ENCODE data around the gene RPL27A. TPM values are rescaled to one million over a fixed set of nuclear protein-coding genes. Genes with fewer than 3 reads are reported as not detected.
A peak's percentile ranks its signal among the peaks of the same experiment; 100 is the strongest.

Gene RPL27A
- total RNA-seq, 1 experiment from 2014 or later: 1,055 TPM

- Histone ChIP-seq H3K4me1 (ENCODE audit: control insufficient read depth in 1 of 2, insufficient read depth in 2 of 2, low read length in 2 of 2) (peaks cover 25 to 60% of the 10 kb centered on the region in 2 experiments), H2AFZ (ENCODE audit: low read depth, low read length, poor library complexity, severe bottlenecking) (no peak overlapping the region), H3K79me2 (ENCODE audit: insufficient read depth, low read length) (peaks cover 61% of the 10 kb centered on the region), H3K4me2 (ENCODE audit: low read length) (peak overlapping the region; percentile 80), H3K9me3 (ENCODE audit: control insufficient read depth in 1 of 2, insufficient read depth in 1 of 2, low read depth in 1 of 2, low read length in 2 of 2) (no peaks in the 10 kb centered on the region), H3K9me2 (ENCODE audit: insufficient read depth) (no peaks in the 10 kb centered on the region), H3K4me3 (replicated peaks in 1 of 2; ENCODE audit: low read depth in 1 of 2, low read length in 2 of 2) (peak overlapping the region; percentile 76 to 93), H3K36me3 (ENCODE audit: control insufficient read depth in 1 of 2, insufficient read depth in 2 of 2, low read length in 2 of 2) (peaks cover 24 to 46% of the 10 kb centered on the region in 2 experiments), H3K27ac (ENCODE audit: low read depth, low read length) (peak overlapping the region; percentile 97), H3K27me3 (ENCODE audit: insufficient read depth, low read length) (no peaks in the 10 kb centered on the region), H3K9ac (ENCODE audit: low read length) (peak overlapping the region; percentile 99), H4K20me1 (ENCODE audit: insufficient read depth) (peaks cover 3% of the 10 kb centered on the region; the same call in 1 of the 2 replicates)
- RAD21 ChIA-PET (ENCODE audit: low non-redundant PET in 1 of 2, low total read pairs in 2 of 2, uncharacterized antibody in 2 of 2, unreplicated experiment in 2 of 2): no interaction called here
- intact Hi-C loops (cut with micrococcal nuclease): loop anchor here (5.0 kb wide), 2 partner anchors 188 to 278 kb away; partner anchors contain the start of gene TMEM9B
- TF ChIP-seq CBX3 (IDR thresholded peaks at IDR 0.05; ENCODE audit: low read depth): no peak
- TF ChIP-seq, protein P1, sequence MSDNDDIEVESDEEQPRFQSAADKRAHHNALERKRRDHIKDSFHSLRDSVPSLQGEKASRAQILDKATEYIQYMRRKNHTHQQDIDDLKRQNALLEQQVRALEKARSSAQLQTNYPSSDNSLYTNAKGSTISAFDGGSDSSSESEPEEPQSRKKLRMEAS (IDR thresholded peaks at IDR 0.05): no peak
- TF ChIP-seq SIN3A (IDR thresholded peaks at IDR 0.05; ENCODE audit: low read depth): no peak
- TF ChIP-seq EGR1 (IDR thresholded peaks at IDR 0.05; ENCODE audit: low read depth): no peak
- TF ChIP-seq, protein P2, sequence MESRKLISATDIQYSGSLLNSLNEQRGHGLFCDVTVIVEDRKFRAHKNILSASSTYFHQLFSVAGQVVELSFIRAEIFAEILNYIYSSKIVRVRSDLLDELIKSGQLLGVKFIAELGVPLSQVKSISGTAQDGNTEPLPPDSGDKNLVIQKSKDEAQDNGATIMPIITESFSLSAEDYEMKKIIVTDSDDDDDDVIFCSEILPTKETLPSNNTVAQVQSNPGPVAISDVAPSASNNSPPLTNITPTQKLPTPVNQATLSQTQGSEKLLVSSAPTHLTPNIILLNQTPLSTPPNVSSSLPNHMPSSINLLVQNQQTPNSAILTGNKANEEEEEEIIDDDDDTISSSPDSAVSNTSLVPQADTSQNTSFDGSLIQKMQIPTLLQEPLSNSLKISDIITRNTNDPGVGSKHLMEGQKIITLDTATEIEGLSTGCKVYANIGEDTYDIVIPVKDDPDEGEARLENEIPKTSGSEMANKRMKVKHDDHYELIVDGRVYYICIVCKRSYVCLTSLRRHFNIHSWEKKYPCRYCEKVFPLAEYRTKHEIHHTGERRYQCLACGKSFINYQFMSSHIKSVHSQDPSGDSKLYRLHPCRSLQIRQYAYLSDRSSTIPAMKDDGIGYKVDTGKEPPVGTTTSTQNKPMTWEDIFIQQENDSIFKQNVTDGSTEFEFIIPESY (IDR thresholded peaks at IDR 0.05; ENCODE audit: extremely low read depth, insufficient replicate concordance, low read length): no peak
- TF ChIP-seq, protein P3, sequence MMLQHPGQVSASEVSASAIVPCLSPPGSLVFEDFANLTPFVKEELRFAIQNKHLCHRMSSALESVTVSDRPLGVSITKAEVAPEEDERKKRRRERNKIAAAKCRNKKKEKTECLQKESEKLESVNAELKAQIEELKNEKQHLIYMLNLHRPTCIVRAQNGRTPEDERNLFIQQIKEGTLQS (IDR thresholded peaks at IDR 0.05): no peak
- no peak for TF ChIP-seq POLR2AphosphoS5 (IDR thresholded peaks at IDR 0.05; ENCODE audit: low read depth, low read length)
- no peak for TF ChIP-seq ZFX (IDR thresholded peaks at IDR 0.05)
- no peak for TF ChIP-seq SRF (IDR thresholded peaks at IDR 0.05; ENCODE audit: low read depth)
- no peak for TF ChIP-seq RAD21 (IDR thresholded peaks at IDR 0.05; ENCODE audit: low read depth)
- POLR2A ChIA-PET: no interaction called here
- no TSS peak for BruUV-seq (replicated peaks)
- CTCF ChIA-PET: no interaction called here
- ATAC-seq (no peak), DNase-seq (ENCODE audit: low read depth, low spot score) (no peak)
Measured at GRCh38 chr11:8684600-8685290, 2.2 kb downstream of the RPL27A start.
